Erythroblast (primary cell): ENCODE measurements around the gene ANKRD55.
"Not testable (repeated sequence)": the region's sequence is repeated elsewhere in the genome, so short reads cannot be mapped to it uniquely, and the experiment has no call there.

Experiments
- GATA1 ChIP-seq: IDR thresholded peaks from 2 replicates; pipeline ENCODE4 v1.6.1; 2011; ENCODE audit warnings: low read depth, mild to moderate bottlenecking, control low read depth, low read length, moderate library complexity
- POLR2A ChIP-seq: IDR thresholded peaks from 2 replicates; pipeline ENCODE4 v1.6.1; 2011; ENCODE audit warnings: mild to moderate bottlenecking, low read length

DNA sequence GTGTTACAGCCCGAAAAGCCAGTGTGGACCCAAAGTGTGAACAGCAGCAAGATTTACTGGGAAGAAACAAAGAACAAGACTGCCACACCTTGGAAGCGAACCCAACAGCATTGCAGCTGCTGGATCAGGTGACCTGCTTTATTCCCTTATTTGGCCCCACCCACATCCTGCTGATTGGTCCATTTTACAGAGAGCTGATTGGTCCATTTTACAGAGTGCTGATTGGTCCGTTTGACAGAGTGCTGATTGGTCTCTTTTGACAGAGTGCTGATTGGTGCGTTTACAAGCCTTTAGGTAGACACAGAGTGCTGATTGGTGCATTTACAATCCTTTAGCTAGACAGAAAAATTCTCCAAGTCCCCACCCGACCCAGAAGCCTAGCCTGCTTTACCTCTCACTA, 16.0 kb upstream of the ANKRD55 start:
- TF ChIP-seq POLR2A, GATA1: not testable (repeated sequence)
